A673 (cell line): Measurements from ENCODE around the gene CNPY4.

Experiments
- CTCF ChIP-seq: fragments of 300-800, 200-600 bp; sonication (generic); conservative IDR thresholded peaks from 2 replicates; pipeline ENCODE4 v1.5.1; 2017; ENCODE audit warnings: low read depth, mild to moderate bottlenecking, antibody characterized with exemption, low read length, moderate library complexity, mixed read lengths
- EZH2 ChIP-seq: fragments of 200-600 bp; sonication (generic); IDR thresholded peaks from 2 replicates; pipeline ENCODE4 v1.6.1; 2017; ENCODE audit warnings: borderline replicate concordance, low read depth, mild to moderate bottlenecking, mixed read lengths, antibody characterized with exemption, low read length; ENCODE audit not compliant: poor library complexity, severe bottlenecking

GRCh38 chr7:100111156-100111555 is 8.3 kb upstream of the CNPY4 start:
- TF ChIP-seq CTCF (no peak), EZH2 (no peak)
